HUES48 (cell line): Measurements from ENCODE around the gene CDCA4.
A peak's percentile ranks its signal among the peaks of the same experiment; 100 is the strongest.

ENCODE experiments used
- H3K27ac ChIP-seq: one replicate; pipeline ENCODE4 v1.7.0; 2013; ENCODE audit warnings: low read depth, low read length, inconsistent platforms
- H3K27me3 ChIP-seq: 2 replicates; pipeline ENCODE4 v1.6.1; 2013; ENCODE audit warnings: mild to moderate bottlenecking, low read length; ENCODE audit not compliant: control insufficient read depth, insufficient read depth
- H3K36me3 ChIP-seq: 2 replicates; pipeline ENCODE4 v1.6.1; 2013; ENCODE audit warnings: low read length; ENCODE audit not compliant: control insufficient read depth, insufficient read depth
- H3K4me1 ChIP-seq: 2 replicates; pipeline ENCODE4 v1.6.1; 2013; ENCODE audit warnings: mild to moderate bottlenecking, low read length; ENCODE audit not compliant: control insufficient read depth, insufficient read depth
- H3K4me3 ChIP-seq: 2 replicates; pipeline ENCODE4 v1.5.1; 2013; ENCODE audit warnings: mild to moderate bottlenecking, low read depth, low read length
- H3K9ac ChIP-seq: 2 replicates; pipeline ENCODE4 v1.6.1; 2013; ENCODE audit warnings: mild to moderate bottlenecking, low read depth, low read length, moderate library complexity
- H3K9me3 ChIP-seq: 2 replicates; pipeline ENCODE4 v1.6.1; 2013; ENCODE audit warnings: low read length; ENCODE audit not compliant: control insufficient read depth, insufficient read depth

CDCA4 gene

GRCh38 chr14:104983231-104983721 lies 37.6 kb downstream of the CDCA4 start:
- no peak overlapping the region for H3K9ac ChIP-seq
- 0 out of 2 replicates have a peak, but pooled peaks cover 2% of the 10 kb centered on the region for H3K4me1 ChIP-seq
- no peaks in the 10 kb centered on the region for H3K9me3 ChIP-seq
- H3K4me3 ChIP-seq, result no peak overlapping the region
- H3K27me3 ChIP-seq, result peaks cover 19% of the 10 kb centered on the region
- H3K27ac ChIP-seq, result no peak overlapping the region
- no peaks in the 10 kb centered on the region for H3K36me3 ChIP-seq

- no peak overlapping the region for H3K4me3 ChIP-seq
- no peak overlapping the region for H3K9ac ChIP-seq
- 0 out of 2 replicates have a peak, but pooled peaks cover 2% of the 10 kb centered on the region for H3K4me1 ChIP-seq
- H3K36me3 ChIP-seq, result no peaks in the 10 kb centered on the region
- H3K27me3 ChIP-seq, result peaks cover 22% of the 10 kb centered on the region
- no peak overlapping the region for H3K27ac ChIP-seq
- H3K9me3 ChIP-seq, result no peaks in the 10 kb centered on the region
These were observed 38.2 kb downstream of the CDCA4 start for GRCh38 chr14:104982548-104983230.

- H3K9ac ChIP-seq, result no peak overlapping the region
- no peaks in the 10 kb centered on the region for H3K36me3 ChIP-seq
- no peak overlapping the region for H3K4me3 ChIP-seq
- H3K27me3 ChIP-seq, result peaks cover 30% of the 10 kb centered on the region
- no peaks in the 10 kb centered on the region for H3K9me3 ChIP-seq
- no peak overlapping the region for H3K27ac ChIP-seq
- H3K4me1 ChIP-seq, result 0 out of 2 replicates have a peak, but pooled peaks cover 2% of the 10 kb centered on the region
These were observed 39.0 kb downstream of the CDCA4 start for GRCh38 chr14:104981699-104982541.

- Histone ChIP-seq H3K4me1 (0 out of 2 replicates have a peak, but pooled peaks cover 2% of the 10 kb centered on the region), H3K27ac (no peak overlapping the region), H3K9ac (no peak overlapping the region), H3K4me3 (no peak overlapping the region), H3K36me3 (no peaks in the 10 kb centered on the region), H3K9me3 (no peaks in the 10 kb centered on the region), H3K27me3 (peaks cover 38% of the 10 kb centered on the region)
These were observed 40.0 kb downstream of the CDCA4 start for GRCh38 chr14:104980611-104981531.

GRCh38 chr14:104979758-104980610 lies 40.9 kb downstream of the CDCA4 start:
- Histone ChIP-seq H3K9me3 (no peaks in the 10 kb centered on the region), H3K9ac (no peak overlapping the region), H3K27ac (no peak overlapping the region), H3K27me3 (peaks cover 38% of the 10 kb centered on the region), H3K36me3 (no peaks in the 10 kb centered on the region), H3K4me1 (0 out of 2 replicates have a peak, but pooled peaks cover 2% of the 10 kb centered on the region), H3K4me3 (no peak overlapping the region)

- H3K27ac ChIP-seq, result no peak overlapping the region
- no peak overlapping the region for H3K9ac ChIP-seq
- H3K36me3 ChIP-seq, result no peaks in the 10 kb centered on the region
- peaks cover 38% of the 10 kb centered on the region for H3K27me3 ChIP-seq
- H3K4me3 ChIP-seq, result peak overlapping the region; percentile 58
- 0 out of 2 replicates have a peak, but pooled peaks cover 2% of the 10 kb centered on the region for H3K4me1 ChIP-seq
- no peaks in the 10 kb centered on the region for H3K9me3 ChIP-seq
These were observed 41.9 kb downstream of the CDCA4 start for GRCh38 chr14:104978746-104979691.

GRCh38 chr14:104977681-104978653 lies 42.9 kb downstream of the CDCA4 start, which contains the start of gene AHNAK2:
Gene AHNAK2 (minus strand): TSS chr14:104978374. CDS start chr14:104978237, 137 bp downstream.
- peaks cover 38% of the 10 kb centered on the region for H3K27me3 ChIP-seq
- H3K9ac ChIP-seq, result no peak within 1 kb of the TSS
- H3K4me3 ChIP-seq, result peak within 1 kb of the TSS; percentile 58
- no peaks in the 10 kb centered on the region for H3K36me3 ChIP-seq
- H3K4me1 ChIP-seq, result 0 out of 2 replicates have a peak, but pooled peaks cover 2% of the 10 kb centered on the region
- H3K27ac ChIP-seq, result no peak within 1 kb of the TSS
- H3K9me3 ChIP-seq, result no peaks in the 10 kb centered on the region

- Histone ChIP-seq H3K27ac (no peak overlapping the region), H3K4me3 (peak overlapping the region; percentile 54; the same call in 1 of the 2 replicates)
These were observed 43.7 kb downstream of the CDCA4 start for GRCh38 chr14:104977008-104977680.

More at GRCh38 chr14:104977008-104977680, 43.7 kb downstream of the CDCA4 start:
- Histone ChIP-seq H3K9me3 (no peaks in the 10 kb centered on the region), H3K9ac (no peak overlapping the region), H3K27me3 (peaks cover 38% of the 10 kb centered on the region), H3K4me1 (0 out of 2 replicates have a peak, but pooled peaks cover 2% of the 10 kb centered on the region), H3K36me3 (no peaks in the 10 kb centered on the region)
